Mesothelial cell of epicardium (in vitro differentiated cells): Measurements from ENCODE around the gene TSPAN6. TPM values are rescaled to one million over a fixed set of nuclear protein-coding genes. Genes with fewer than 3 reads are reported as not detected.

Experiments
- DNase-seq, 2 experiments: peaks; one replicate each; pipeline ENCODE4 v3.0.0; 2021; ENCODE audit warnings: low spot score in 2 of 2; ENCODE audit not compliant: unreplicated experiment in 2 of 2
- H3K27ac Mint-ChIP-seq: 2 replicates; pipeline ENCODE4 v1.8.0; 2021; ENCODE audit warnings: mixed read lengths
- H3K27me3 Mint-ChIP-seq: 2 replicates; pipeline ENCODE4 v1.8.0; 2021; ENCODE audit warnings: low read depth, mixed read lengths
- H3K36me3 Mint-ChIP-seq: 2 replicates; pipeline ENCODE4 v1.8.0; 2021; ENCODE audit warnings: mixed read lengths
- H3K4me1 Mint-ChIP-seq: 2 replicates; pipeline ENCODE4 v1.8.0; 2021; ENCODE audit warnings: mixed read lengths
- H3K4me3 Mint-ChIP-seq: 2 replicates; pipeline ENCODE4 v1.8.0; 2021; ENCODE audit warnings: mild to moderate bottlenecking, moderate library complexity, mixed read lengths
- H3K9me3 Mint-ChIP-seq: 2 replicates; pipeline ENCODE4 v1.8.0; 2021; ENCODE audit warnings: mixed read lengths
- CTCF ChIP-seq: fragments of 200-600 bp; sonication (generic); IDR thresholded peaks from one replicate; pipeline ENCODE4 v1.5.0; 2021; ENCODE audit warnings: antibody characterized with exemption; ENCODE audit not compliant: unreplicated experiment
- total RNA-seq: library from RNA; stranded (reverse); gene quantifications from 3 replicates; pipeline ENCODE4 v1.2.1, GENCODE V29; 2021

The TSPAN6 gene
- total RNA-seq, 1 donor from 2014 or later, result 99.0 TPM

GRCh38 chrX:100654261-100654660, 17.7 kb upstream of the TSPAN6 start:
- Mint-ChIP-seq H3K4me1 (peaks cover 7% of the 10 kb centered on the region), H3K27ac (no peak overlapping the region), H3K36me3 (no peaks in the 10 kb centered on the region), H3K9me3 (peaks cover 45% of the 10 kb centered on the region), H3K4me3 (no peak overlapping the region), H3K27me3 (no peaks in the 10 kb centered on the region)
- DNase-seq, result no peak
- no peak for TF ChIP-seq CTCF

- Mint-ChIP-seq H3K4me3 (no peak overlapping the region), H3K36me3 (no peaks in the 10 kb centered on the region)
Observed at GRCh38 chrX:100652266-100652665, 15.7 kb upstream of the TSPAN6 start.

GRCh38 chrX:100650841-100651240, 14.2 kb upstream of the TSPAN6 start:
- H3K9me3 Mint-ChIP-seq, result peaks cover 25% of the 10 kb centered on the region
- H3K36me3 Mint-ChIP-seq, result no peaks in the 10 kb centered on the region
- no peak overlapping the region for H3K4me3 Mint-ChIP-seq
- no peak for DNase-seq
- no peaks in the 10 kb centered on the region for H3K27me3 Mint-ChIP-seq
- TF ChIP-seq CTCF, result no peak
- no peak overlapping the region for H3K27ac Mint-ChIP-seq
- H3K4me1 Mint-ChIP-seq, result peaks cover 32% of the 10 kb centered on the region

More at GRCh38 chrX:100652266-100652665, 15.7 kb upstream of the TSPAN6 start:
- H3K27ac Mint-ChIP-seq, result no peak overlapping the region
- H3K27me3 Mint-ChIP-seq, result no peaks in the 10 kb centered on the region
- peaks cover 25% of the 10 kb centered on the region for H3K4me1 Mint-ChIP-seq
- TF ChIP-seq CTCF, result no peak
- DNase-seq, result no peak
- H3K9me3 Mint-ChIP-seq, result peaks cover 32% of the 10 kb centered on the region

- TF ChIP-seq CTCF, result no peak
- DNase-seq, result no peak
- H3K4me1 Mint-ChIP-seq, result peaks cover 36% of the 10 kb centered on the region
- peak overlapping the region; percentile 97 for H3K27ac Mint-ChIP-seq
- H3K4me3 Mint-ChIP-seq, result no peak overlapping the region
- H3K27me3 Mint-ChIP-seq, result no peaks in the 10 kb centered on the region
- H3K9me3 Mint-ChIP-seq, result peaks cover 28% of the 10 kb centered on the region
- no peaks in the 10 kb centered on the region for H3K36me3 Mint-ChIP-seq
Observed at GRCh38 chrX:100649550-100650356, 13.1 kb upstream of the TSPAN6 start.

GRCh38 chrX:100648458-100649417, 12.1 kb upstream of the TSPAN6 start:
- DNase-seq, result no peak
- H3K27me3 Mint-ChIP-seq, result no peaks in the 10 kb centered on the region
- H3K36me3 Mint-ChIP-seq, result no peaks in the 10 kb centered on the region
- peaks cover 26% of the 10 kb centered on the region for H3K9me3 Mint-ChIP-seq
- H3K27ac Mint-ChIP-seq, result peak overlapping the region; percentile 97
- H3K4me3 Mint-ChIP-seq, result no peak overlapping the region
- H3K4me1 Mint-ChIP-seq, result peaks cover 43% of the 10 kb centered on the region
- TF ChIP-seq CTCF, result no peak
